Progenitor cell of endocrine pancreas (in vitro differentiated cells): ENCODE measurements around the gene NAA38. TPM values are rescaled to one million over a fixed set of nuclear protein-coding genes. Genes with fewer than 3 reads are reported as not detected.
A peak's percentile ranks its signal among the peaks of the same experiment; 100 is the strongest.

Experiments
- DNase-seq: peaks from one replicate; pipeline ENCODE4 v3.0.0; 2021; ENCODE audit warnings: low spot score; ENCODE audit not compliant: unreplicated experiment
- H3K27ac Mint-ChIP-seq: 2 replicates; pipeline ENCODE4 v1.8.0; 2021; ENCODE audit warnings: mild to moderate bottlenecking, moderate library complexity, mixed read lengths
- H3K27me3 Mint-ChIP-seq: 2 replicates; pipeline ENCODE4 v1.8.0; 2021; ENCODE audit warnings: mixed read lengths
- H3K36me3 Mint-ChIP-seq: 2 replicates; pipeline ENCODE4 v1.8.0; 2022; ENCODE audit warnings: mixed read lengths; ENCODE audit not compliant: insufficient read depth
- H3K4me1 Mint-ChIP-seq: 2 replicates; pipeline ENCODE4 v1.8.0; 2021; ENCODE audit warnings: low read depth, mixed read lengths
- H3K4me3 Mint-ChIP-seq: 2 replicates; pipeline ENCODE4 v1.8.0; 2021; ENCODE audit warnings: low read depth, mild to moderate bottlenecking, moderate library complexity, mixed read lengths
- H3K9me3 Mint-ChIP-seq: 2 replicates; pipeline ENCODE4 v1.8.0; 2021; ENCODE audit warnings: low read depth, mixed read lengths
- CTCF ChIP-seq: fragments of 200-600 bp; sonication (generic); IDR thresholded peaks from one replicate; pipeline ENCODE4 v1.5.0; 2021; ENCODE audit warnings: antibody characterized with exemption, mild to moderate bottlenecking; ENCODE audit not compliant: unreplicated experiment
- long read RNA-seq: library from polyadenylated mRNA; unstranded; transcript quantifications from one replicate; pipeline ENCODE4 v2.0.0, GENCODE V29; 2020
- total RNA-seq: library from RNA; stranded (reverse); gene quantifications from 2 replicates; pipeline ENCODE4 v1.2.1, GENCODE V29; 2021

Gene NAA38
- 63.4 and 70.0 TPM in 2 replicates for total RNA-seq
- long read RNA-seq, transcript NAA38-205 (3 exons, 852 nt): major isoform, 9 of 15 reads
- long read RNA-seq, partial matches to known transcripts: 0 of 15 reads
- long read RNA-seq, other reads (novel, unspliced or antisense): 5 of 15 reads

GRCh38 chr17:7856811-7857712, at the start of gene NAA38:
Gene NAA38 (minus strand): TSS chr17:7857559. CDS start chr17:7857463, 96 bp downstream.
- TF ChIP-seq CTCF: peak; percentile 23
- Mint-ChIP-seq H3K9me3 (no peaks in the 10 kb centered on the region), H3K4me1 (peaks cover 6% of the 10 kb centered on the region), H3K27me3 (no peaks in the 10 kb centered on the region), H3K4me3 (no peak within 1 kb of the TSS), H3K36me3 (peaks cover 22% of the 10 kb centered on the region), H3K27ac (no peak within 1 kb of the TSS)
- peak; percentile 87 for DNase-seq

- Mint-ChIP-seq H3K9me3 (no peaks in the 10 kb centered on the region), H3K36me3 (peaks cover 57% of the 10 kb centered on the region), H3K27me3 (no peaks in the 10 kb centered on the region), H3K4me1 (no peaks in the 10 kb centered on the region), H3K27ac (no peak overlapping the region), H3K4me3 (no peak overlapping the region)
- TF ChIP-seq CTCF: no peak
- DNase-seq: no peak
Measured at GRCh38 chr17:7903154-7904103, 46.1 kb upstream of the NAA38 start.

- no peaks in the 10 kb centered on the region for H3K9me3 Mint-ChIP-seq
- no peak for DNase-seq
- peaks cover 9% of the 10 kb centered on the region for H3K4me1 Mint-ChIP-seq
- no peaks in the 10 kb centered on the region for H3K27me3 Mint-ChIP-seq
- H3K4me3 Mint-ChIP-seq: no peak overlapping the region
- peaks cover 56% of the 10 kb centered on the region for H3K36me3 Mint-ChIP-seq
- peak; percentile 30 for TF ChIP-seq CTCF
- H3K27ac Mint-ChIP-seq: peak overlapping the region; percentile 5
Measured at GRCh38 chr17:7897773-7898172, 40.4 kb upstream of the NAA38 start.

- no peak for TF ChIP-seq CTCF
- H3K4me3 Mint-ChIP-seq: no peak overlapping the region
- H3K9me3 Mint-ChIP-seq: no peaks in the 10 kb centered on the region
- H3K27me3 Mint-ChIP-seq: no peaks in the 10 kb centered on the region
- no peak for DNase-seq
- H3K4me1 Mint-ChIP-seq: peaks cover 9% of the 10 kb centered on the region
- H3K27ac Mint-ChIP-seq: no peak overlapping the region
- H3K36me3 Mint-ChIP-seq: peaks cover 53% of the 10 kb centered on the region
Measured at GRCh38 chr17:7897090-7897489, 39.7 kb upstream of the NAA38 start.

GRCh38 chr17:7894866-7895265, 37.5 kb upstream of the NAA38 start:
- Mint-ChIP-seq H3K27ac (no peak overlapping the region), H3K9me3 (no peaks in the 10 kb centered on the region), H3K4me1 (peaks cover 9% of the 10 kb centered on the region), H3K27me3 (no peaks in the 10 kb centered on the region), H3K4me3 (no peak overlapping the region), H3K36me3 (peaks cover 48% of the 10 kb centered on the region)
- TF ChIP-seq CTCF: no peak
- DNase-seq: no peak
